IPS-18c (cell line): ENCODE results near the gene AKNAD1.

Experiments
- H3K4me3 ChIP-seq: 2 replicates; pipeline ENCODE4 v1.7.0; 2013; ENCODE audit warnings: low read depth, mild to moderate bottlenecking, low read length, moderate library complexity; ENCODE audit not compliant: insufficient read depth
- H3K9me3 ChIP-seq: one replicate; pipeline ENCODE4 v1.6.1; 2013; ENCODE audit warnings: mild to moderate bottlenecking, low read length, moderate library complexity; ENCODE audit not compliant: control insufficient read depth, insufficient read depth

AKNAD1 gene

DNA sequence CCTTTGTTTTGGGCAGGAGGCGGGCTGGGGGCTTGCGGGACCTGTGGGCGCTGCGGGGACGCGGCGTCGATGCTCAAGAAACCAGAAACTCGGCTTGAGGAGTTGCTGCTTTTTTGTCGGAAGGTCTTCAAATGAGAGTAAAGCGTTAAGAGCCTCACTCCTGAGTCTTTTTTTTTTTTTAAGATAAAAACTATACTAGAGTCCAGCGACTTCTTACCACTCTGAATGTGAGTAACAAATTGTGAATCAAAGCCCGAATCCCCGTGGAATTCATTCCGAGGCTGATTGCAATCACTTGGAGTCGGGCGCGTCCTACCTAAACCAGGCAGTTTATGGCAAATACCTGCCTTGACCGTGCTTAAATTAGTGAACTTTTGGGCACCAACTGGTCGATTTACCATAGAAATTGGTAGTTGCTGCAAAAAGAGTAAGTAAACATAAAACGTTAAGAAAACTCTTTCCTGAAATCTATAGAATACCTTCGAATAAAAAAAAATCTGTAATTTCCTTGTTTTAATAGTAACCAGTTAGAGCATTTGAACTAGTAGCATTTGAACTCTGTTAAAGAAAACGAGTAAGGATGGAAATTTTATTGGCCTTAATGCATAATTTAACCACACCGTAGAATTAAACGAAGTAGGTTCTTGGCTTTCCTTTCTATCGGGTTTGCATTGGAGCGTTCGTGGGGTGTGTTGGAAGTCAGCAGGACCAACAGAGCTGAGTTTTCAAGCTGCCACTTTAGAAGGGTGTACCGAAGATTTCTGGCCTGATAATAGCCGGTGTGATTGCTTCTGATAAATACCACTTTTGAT, 20.7 kb upstream of the AKNAD1 start:
- Histone ChIP-seq H3K9me3 (peaks cover 4% of the 10 kb centered on the region), H3K4me3 (peak overlapping the region; percentile 92)

DNA sequence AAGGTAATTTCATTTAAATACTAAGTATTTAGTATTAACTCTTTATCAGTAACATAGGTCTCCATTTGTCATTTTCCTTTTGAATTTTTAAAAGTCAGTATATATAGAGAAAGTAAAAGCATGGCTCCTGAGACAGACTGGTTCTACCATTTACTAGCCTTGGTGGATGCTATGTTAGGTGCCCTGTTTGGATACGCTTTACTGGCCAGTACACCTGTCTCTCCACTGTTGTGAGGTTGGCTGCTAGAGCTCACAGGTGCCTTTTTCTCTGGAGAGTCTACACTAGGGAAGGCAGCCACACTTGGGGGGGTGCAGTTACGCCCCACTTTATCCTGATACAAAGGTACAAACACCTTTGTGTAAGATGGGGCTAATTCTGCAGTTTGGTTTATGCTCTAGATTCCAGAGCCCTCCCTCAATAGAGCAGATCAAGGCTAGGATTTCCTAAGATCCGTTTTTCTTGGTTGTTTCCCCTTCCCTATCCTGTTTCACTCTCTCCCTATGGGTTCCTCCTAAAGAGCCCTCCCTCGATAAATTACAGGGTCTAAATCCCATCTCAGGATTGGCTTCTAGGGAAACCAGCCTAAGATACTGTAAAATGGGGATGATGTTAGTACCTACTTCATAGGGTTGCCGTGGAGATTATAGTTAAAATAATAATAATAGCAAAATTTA, 14.3 kb upstream of the AKNAD1 start:
- no peaks in the 10 kb centered on the region for H3K9me3 ChIP-seq
- H3K4me3 ChIP-seq = no peak overlapping the region

DNA sequence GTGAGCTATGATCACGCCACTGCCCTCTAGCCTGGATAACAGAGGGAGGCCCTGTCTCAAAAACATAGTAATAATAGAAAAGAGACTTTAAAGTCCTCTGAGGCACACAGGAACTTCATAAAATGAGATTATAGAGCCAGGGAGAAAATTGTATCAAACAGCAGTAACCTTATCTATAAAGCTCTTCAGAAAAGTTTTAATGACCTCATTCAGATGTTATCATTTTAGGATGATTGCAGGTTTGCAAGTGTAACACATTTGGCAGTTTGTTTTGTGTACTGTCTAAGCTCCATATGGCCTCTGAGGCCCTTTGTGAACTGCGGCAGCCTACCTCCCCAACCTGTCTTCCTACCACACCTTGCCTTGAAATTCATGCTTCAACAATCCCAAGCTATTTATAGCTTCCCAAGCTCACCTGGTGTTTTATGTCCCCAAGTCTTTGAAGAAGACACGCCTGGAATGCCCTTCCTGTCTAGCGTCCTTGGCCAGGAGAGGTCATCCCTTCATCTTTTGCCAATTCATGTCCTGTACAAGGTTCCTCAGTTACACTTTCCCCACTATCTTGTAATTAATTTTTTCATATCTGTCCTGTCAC, 8.5 kb upstream of the AKNAD1 start:
- Histone ChIP-seq H3K4me3 (no peak overlapping the region), H3K9me3 (no peaks in the 10 kb centered on the region)

DNA sequence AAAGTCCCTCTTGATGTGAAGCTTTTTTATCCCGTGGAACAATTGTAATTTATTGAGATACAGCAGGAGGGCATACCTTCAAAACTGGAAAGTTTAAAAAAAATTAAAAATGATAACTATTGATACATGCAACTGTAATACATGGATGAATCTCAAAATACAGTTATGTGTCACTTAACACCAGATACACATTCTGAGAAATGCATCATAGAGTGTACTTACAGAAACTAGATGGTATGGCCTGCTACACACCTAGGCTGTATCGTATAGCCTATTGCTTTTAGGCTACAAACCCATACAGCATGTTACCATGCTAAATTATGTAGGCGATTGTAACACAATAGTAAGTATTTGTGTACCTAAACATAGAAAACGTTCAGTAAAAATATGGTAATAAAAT, 7.1 kb upstream of the AKNAD1 start:
- H3K4me3 ChIP-seq = no peak overlapping the region
- H3K9me3 ChIP-seq = no peaks in the 10 kb centered on the region

DNA sequence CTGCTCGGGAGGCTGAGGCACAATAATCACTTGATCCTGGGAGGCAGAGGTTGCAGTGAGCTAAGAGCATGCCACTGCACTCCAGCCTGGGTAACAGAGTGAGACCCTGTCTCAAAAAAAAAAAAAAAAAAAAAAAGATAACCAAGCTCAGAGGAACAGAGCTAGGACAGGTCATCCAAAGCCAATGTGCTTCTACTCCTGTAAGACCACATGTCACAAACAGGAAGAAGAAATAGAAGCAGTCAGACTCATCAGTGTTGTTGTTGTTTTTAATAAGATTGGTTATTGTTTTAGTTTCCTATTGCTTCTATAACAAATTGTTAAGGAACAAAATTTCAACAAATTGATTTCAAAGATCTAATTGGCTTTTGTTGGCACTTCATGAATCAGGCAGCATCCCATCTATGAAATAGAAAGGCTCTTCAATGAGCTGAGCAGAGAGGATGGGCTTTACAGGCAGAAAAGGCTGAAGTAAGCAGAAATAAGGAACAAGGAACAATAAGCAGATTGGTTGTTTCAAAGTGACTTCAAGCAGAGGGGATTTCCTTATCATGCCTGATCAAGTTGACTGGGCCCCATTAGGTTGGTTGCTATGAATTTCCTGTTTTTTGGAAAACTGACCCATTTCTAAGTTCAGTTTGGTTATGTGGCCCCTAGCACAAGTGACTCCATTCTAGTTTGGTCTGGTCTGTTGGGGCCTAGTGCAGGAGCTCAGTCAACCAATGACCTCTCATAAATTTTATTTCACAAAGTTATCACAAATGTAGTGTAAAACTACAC, 6.0 kb upstream of the AKNAD1 start:
- no peaks in the 10 kb centered on the region for H3K9me3 ChIP-seq
- no peak overlapping the region for H3K4me3 ChIP-seq

DNA sequence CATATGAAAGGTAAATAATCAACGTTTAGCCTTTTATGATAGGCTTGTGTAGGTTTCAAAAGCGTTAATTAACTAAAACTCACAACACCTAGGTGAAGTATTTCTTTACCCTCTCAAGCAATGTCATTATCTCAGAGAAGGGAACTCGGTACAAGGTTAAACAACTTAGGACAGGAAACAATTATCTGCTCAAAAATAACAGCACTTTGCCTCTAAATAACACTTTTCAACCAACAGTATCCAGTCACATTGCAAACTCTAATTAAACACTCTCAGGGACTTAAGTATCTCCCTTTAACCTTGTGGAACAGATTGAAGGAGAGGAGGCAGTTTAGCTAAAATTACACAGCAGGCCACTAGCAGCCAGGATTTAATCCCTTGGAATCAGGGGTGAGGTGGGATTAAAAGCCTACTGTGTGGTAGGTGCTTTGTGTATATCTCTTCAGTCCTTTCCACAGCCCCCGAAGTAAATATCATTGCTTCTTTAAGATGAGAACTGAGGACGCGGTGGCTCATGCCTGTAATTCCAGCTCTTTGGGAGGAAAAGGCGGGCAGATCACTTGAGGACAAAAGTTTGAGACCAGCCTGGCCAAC, 5.2 kb upstream of the AKNAD1 start:
- Histone ChIP-seq H3K4me3 (no peak overlapping the region), H3K9me3 (no peaks in the 10 kb centered on the region)

DNA sequence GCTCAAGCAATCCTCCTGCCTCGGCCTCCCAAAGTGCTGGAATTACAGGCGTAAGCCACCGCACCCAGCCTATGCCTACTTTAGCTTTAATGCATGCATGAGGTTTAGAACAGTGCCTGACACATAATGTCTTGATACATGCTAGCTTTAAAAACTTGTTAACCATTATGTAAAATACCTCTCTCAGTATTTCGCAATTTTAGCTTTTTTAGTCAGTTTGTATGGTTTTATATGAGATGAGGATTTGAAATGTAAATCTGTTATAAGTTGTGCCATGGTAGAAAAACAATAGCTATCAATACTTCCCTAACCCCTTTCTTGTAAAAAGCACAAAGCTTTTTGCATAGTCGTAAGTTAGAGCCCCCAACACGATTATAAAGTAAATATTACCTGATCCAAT, 4.7 kb upstream of the AKNAD1 start:
- Histone ChIP-seq H3K9me3 (no peaks in the 10 kb centered on the region), H3K4me3 (no peak overlapping the region)

DNA sequence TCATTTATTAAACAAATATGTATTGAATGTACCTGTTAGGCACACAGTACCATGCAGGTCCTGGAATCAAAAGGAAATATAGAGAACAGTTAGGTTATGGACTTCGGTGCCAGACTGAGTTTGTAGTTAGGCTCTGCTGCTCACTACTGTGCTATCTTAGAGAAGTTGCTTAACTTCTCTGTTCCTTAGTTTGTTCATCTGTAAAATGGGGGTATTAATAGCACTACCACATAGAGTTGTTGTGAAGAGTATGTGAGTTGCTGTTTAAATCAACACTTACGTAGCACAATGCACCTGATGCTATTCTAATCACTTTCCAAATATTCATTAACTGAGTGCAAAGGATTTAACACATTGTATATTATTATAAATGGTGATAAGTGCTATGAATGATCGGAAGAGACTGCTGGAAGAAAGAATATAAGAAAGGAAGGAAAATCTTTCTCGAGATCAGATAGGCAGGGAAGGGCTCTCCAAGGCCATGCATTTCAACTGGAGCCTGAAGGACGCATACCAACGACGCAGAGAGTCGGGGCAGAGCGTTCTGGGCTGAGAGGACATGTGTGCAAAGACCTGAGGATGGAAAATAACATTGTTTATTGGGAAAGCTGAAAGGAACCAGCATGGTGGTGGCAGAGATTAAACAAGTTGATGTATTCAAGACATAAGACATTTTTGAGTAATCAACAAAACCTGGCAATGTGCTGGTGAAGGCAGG, 3.5 kb upstream of the AKNAD1 start:
- H3K9me3 ChIP-seq = no peaks in the 10 kb centered on the region
- H3K4me3 ChIP-seq = no peak overlapping the region

DNA sequence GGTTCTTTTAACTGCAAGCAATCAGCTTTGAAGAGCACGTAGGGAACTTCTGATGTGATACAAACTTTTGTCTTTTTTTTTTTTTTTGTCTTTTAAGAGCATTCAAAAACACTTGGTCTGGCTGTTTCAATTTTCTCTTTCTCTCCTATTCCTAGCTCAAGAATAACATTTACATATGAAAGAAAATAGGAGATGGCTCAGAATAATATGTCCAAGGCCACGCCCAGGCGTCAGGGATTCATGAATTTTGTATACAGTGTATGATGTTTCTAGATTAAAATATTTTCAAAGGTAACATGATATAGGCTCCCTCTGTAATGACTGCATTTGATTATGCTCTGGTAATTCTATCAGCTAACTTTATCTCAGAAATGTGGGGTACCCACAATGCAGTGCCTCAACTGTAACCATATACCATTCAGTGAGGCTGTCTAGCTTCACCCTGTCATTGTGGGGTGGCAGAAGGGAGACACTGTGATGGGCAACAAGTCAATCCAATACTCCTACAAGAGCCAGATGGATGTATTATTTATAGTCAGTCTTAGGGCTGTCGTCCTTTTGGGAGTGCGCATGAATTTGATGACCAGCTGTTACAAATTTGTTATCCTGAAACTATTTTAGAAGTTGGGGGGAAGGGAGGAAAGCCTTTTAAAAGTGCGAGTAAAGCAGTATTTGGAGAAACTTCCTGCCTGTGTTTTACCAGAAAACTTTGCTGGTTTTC, 1.5 kb upstream of the AKNAD1 start:
- Histone ChIP-seq H3K9me3 (no peaks in the 10 kb centered on the region), H3K4me3 (no peak overlapping the region)

DNA sequence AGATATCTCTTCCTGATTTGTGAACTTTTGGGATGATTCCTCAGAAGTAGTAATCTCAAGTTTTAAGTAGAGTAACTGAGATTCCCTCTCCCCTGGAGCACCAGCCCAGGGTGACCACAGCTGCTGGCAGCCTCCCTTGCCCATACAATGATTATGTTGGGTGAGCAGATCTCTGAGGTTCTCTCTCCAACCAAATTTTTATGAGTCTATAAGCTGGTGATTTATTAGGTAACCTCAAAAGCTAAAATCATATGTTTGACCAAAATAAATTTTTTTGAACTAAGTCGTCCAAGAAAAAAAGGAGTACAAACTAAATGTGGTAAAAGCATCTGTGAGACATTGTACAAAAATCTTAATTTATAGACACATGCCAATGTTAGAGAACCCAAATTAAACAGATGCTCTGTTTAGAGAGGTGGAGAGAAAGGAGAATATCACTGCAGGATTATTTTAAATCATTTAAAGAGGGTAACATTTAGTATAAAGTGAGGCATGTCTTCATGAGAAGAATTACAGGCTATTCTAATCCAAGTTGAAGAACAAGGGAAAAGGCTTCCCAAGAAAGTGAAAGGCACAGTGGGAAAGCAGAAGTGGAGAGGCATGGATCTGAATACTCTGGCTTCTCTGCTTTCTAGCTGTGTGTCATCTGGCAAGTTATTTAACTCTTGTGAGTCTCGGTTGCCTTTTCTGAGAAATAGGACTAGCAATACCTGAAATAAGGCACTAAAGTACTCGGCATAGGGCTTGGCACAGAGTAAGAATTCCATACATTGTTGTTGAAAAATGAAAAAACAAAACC, 2.5 kb downstream of the AKNAD1 start:
- Histone ChIP-seq H3K4me3 (no peak overlapping the region), H3K9me3 (no peaks in the 10 kb centered on the region)

DNA sequence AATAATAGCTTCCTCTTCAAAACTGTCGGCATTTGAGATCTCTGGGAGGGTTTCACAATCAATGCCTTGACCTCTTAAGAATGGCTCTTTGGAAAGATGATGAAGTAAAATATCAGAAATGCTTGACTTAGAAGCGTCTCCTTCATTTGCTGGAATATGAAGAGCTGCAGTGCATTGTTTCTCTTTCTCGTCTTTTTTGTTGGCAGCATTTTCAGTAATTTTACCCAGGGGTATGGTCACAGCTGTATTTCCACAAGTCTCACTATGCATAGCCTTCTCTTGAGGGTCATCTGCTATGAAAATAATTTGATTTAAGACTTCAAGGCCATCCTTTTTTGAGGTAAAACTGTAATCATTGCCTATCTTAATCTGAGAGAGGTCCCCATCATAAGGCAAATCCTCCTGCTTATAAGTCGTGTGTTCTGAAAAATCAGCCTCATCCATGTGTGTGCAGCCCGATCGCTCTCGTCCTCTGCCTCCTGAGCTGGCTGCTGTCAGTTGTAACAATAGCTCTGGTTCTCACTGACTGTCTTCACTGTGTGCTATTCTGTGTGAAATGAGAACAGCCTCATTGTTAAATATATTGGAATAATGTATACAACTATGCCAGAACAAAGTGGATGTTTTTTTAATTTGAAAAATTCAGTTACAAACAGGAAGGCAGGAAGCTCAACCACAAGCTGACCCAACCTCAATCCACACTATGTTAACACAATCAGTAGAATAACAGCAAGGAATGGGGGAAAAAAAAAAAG, 4.5 kb downstream of the AKNAD1 start:
- Histone ChIP-seq H3K9me3 (no peaks in the 10 kb centered on the region), H3K4me3 (no peak overlapping the region)

DNA sequence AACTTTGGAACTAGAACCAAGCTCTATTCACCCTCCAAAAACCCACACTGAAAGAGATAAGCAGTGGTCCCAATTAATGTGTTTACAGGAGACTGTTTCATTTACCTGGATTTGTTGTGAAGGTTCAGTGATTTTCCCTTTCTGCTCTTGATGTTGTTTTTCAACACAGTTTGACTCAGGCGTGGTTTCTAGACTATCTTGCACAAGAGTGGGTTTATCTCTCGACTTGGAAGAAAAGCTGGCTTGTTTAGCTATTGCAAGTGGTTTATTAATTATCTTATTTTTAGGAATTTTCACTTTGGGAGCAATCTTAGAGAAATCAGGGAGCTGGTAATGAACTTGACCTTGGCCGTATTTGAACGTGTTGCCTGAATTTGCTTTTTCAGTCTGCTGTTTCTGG, 5.3 kb downstream of the AKNAD1 start:
- H3K4me3 ChIP-seq = no peak overlapping the region
- no peaks in the 10 kb centered on the region for H3K9me3 ChIP-seq

DNA sequence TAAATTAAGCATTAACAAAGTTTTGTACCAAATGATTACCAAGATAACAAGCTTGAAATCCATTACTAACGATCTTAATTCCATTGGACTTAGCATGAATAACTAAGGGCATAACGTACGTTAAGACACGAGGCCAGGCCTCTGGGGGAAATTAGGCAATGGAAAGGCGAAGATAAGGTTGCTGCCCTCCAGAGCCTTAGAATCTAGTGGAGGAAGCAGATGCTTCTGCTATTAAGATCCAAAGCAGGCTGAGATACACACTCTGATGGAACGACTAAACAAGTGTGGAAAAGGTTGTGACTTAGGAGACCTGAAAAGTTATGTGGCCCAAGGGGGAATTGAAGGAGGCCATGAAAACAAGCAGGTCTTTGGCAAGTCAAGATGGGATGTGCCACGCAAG, 6.0 kb downstream of the AKNAD1 start:
- H3K4me3 ChIP-seq = no peak overlapping the region

DNA sequence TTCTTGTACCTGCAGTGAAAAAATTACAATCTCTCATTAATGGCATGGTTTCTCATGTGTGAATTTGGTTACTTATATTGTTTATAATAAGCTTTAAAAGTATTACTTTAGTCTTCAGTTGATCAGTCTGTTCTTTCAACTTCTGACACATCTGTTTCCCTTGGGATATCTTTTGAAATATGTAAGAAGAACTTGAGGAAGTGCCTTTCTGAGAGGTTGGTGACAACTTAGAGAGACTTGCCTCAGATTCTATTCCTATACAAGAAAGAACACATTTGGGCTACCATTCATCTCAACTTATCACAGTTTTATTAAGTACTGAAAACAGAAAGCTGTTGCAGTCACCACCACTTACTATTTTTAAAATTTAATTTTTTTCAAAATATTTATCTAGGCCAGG, 8.1 kb downstream of the AKNAD1 start:
- Histone ChIP-seq H3K9me3 (no peaks in the 10 kb centered on the region), H3K4me3 (no peak overlapping the region)

More for the DNA sequence above, 6.0 kb downstream of the AKNAD1 start:
- H3K9me3 ChIP-seq = no peaks in the 10 kb centered on the region

DNA sequence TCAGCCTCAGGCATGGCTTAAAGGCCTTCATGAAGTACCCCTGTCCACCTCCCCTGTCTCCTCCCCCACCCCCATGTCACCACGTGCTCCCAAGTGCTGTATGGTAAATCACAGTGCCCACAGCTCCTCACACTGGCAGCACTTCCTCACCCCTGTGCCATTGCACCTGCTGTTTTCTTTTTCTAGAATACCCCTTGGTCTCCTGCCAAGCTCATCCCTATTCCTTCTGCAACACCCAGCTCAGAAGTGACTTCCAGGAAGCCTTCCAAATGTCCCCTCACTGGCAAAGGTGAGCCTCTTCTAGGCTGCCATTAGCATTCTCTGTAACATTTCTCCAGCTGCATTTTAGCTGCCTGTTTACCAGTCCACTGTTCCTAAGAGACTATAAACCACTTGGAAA, 9.4 kb downstream of the AKNAD1 start:
- Histone ChIP-seq H3K4me3 (no peak overlapping the region), H3K9me3 (no peaks in the 10 kb centered on the region)
